Lung (tissue), 16 donors: ENCODE results near the gene CLSTN1. TPM values are rescaled to one million over a fixed set of nuclear protein-coding genes. Genes with fewer than 3 reads are reported as not detected.

Experiments used
- ATAC-seq: fragments of 200-7000 bp; cut with Tn5 transposase; one replicate; pipeline ENCODE4 v1.9.1; 2020; ENCODE audit warnings: moderate number of reproducible peaks; ENCODE audit not compliant: insufficient read depth, low FRiP score
- DNase-seq, 3 donors: peaks; one replicate each; pipeline ENCODE4 v3.0.0-alpha.2; 2013 to 2017
- H3K27ac ChIP-seq, 2 donors: one replicate each; pipeline ENCODE4 v1.5.1; 2013; ENCODE audit warnings: mild to moderate bottlenecking in 2 of 2, moderate library complexity in 2 of 2, control low read depth in 1 of 2, inconsistent platforms in 1 of 2, low read depth in 1 of 2, low read length in 1 of 2
- H3K27me3 ChIP-seq, 3 donors: one replicate each; pipeline ENCODE4 v1.5.1; 2013; ENCODE audit warnings: low read length in 2 of 3; ENCODE audit not compliant: control insufficient read depth in 3 of 3, insufficient read depth in 3 of 3
- H3K36me3 ChIP-seq, 4 donors: one replicate each; pipeline ENCODE4 v1.5.1; 2013; ENCODE audit warnings: low read length in 4 of 4, mild to moderate bottlenecking in 1 of 4, moderate library complexity in 1 of 4; ENCODE audit not compliant: control insufficient read depth in 4 of 4, insufficient read depth in 4 of 4
- H3K4me1 ChIP-seq, 5 donors: one replicate each; pipeline ENCODE4 v1.5.1; 2013; ENCODE audit warnings: low read length in 5 of 5, mild to moderate bottlenecking in 2 of 5, moderate library complexity in 1 of 5; ENCODE audit not compliant: control insufficient read depth in 5 of 5, insufficient read depth in 5 of 5
- H3K4me3 ChIP-seq: one replicate; pipeline ENCODE4 v1.5.1; 2013; ENCODE audit warnings: mild to moderate bottlenecking, control low read depth, moderate library complexity
- H3K9ac ChIP-seq, 2 donors: one replicate each; pipeline ENCODE4 v1.5.1; 2013; ENCODE audit warnings: low read length in 2 of 2, control low read depth in 1 of 2; ENCODE audit not compliant: insufficient read depth in 1 of 2
- H3K9me3 ChIP-seq, 4 donors: one replicate each; pipeline ENCODE4 v1.5.1; 2013; ENCODE audit warnings: low read length in 3 of 4, mild to moderate bottlenecking in 1 of 4, moderate library complexity in 1 of 4; ENCODE audit not compliant: control insufficient read depth in 4 of 4, insufficient read depth in 3 of 4
- CTCF ChIP-seq: IDR thresholded peaks from 2 replicates; pipeline ENCODE4 v1.5.1; 2012; ENCODE audit warnings: mild to moderate bottlenecking; ENCODE audit errors: control extremely low read depth, extremely low read depth
- WGBS, 2 donors: extraction: QIAGEN DNeasy Blood & Tissue Kit; methylation state at CpG; one replicate each; pipeline ENCODE4 v1.1.7; 2013; 5-methylcytosine and 5-hydroxymethylcytosine counted together
- long read RNA-seq, 5 donors: transcript quantifications; one replicate each; lab custom pipeline, GENCODE V29; 2026
- polyA plus RNA-seq, 2 donors: library from polyadenylated mRNA; stranded (reverse); fragments of 200-250 nt; gene quantifications; one replicate each; pipeline ENCODE4 v1.2.1, GENCODE V29; 2013
- total RNA-seq, 2 donors: library from RNA; depleted of rRNA in 1 of 2; stranded (reverse); fragments of >200 nt in 1 of 2; gene quantifications; one replicate each; pipeline ENCODE4 v1.2.1, GENCODE V29; 2014 to 2021
- donor health status: control.
- donor health status: control.
- donor health status: Bipolar disorder and iron deficiency.
- donor health status: healthy.
- donor health status: DM: yes; HTN: yes; CAD: no.

CLSTN1 gene
- total RNA-seq (10 to 100 TPM; 85.7 to 88.0 TPM), polyA plus RNA-seq (10 to 100 TPM; 37.1 to 37.9 TPM)
- long read RNA-seq, donor 1, full-length matches to known transcripts: 13 of 33 reads
- long read RNA-seq, donor 1, partial matches to known transcripts: 15 of 33 reads
- long read RNA-seq, donor 1, other reads (novel, unspliced or antisense): 5 of 33 reads
- long read RNA-seq, donor 2: 0 reads
- long read RNA-seq, donor 3, full-length matches to known transcripts: 6 of 12 reads
- long read RNA-seq, donor 3, partial matches to known transcripts: 6 of 12 reads
- long read RNA-seq, donor 3, other reads (novel, unspliced or antisense): 0 of 12 reads
- long read RNA-seq, donor 4, full-length matches to known transcripts: 1 of 12 reads
- long read RNA-seq, donor 4, partial matches to known transcripts: 11 of 12 reads
- long read RNA-seq, donor 4, other reads (novel, unspliced or antisense): 0 of 12 reads
- long read RNA-seq, donor 5, full-length matches to known transcripts: 16 of 43 reads
- long read RNA-seq, donor 5, partial matches to known transcripts: 27 of 43 reads
- long read RNA-seq, donor 5, other reads (novel, unspliced or antisense): 0 of 43 reads

GRCh38 chr1:9823943-9824701 lies at the start of gene CLSTN1:
Gene CLSTN1 (minus strand): TSS chr1:9823965. CDS start chr1:9823733, 232 bp downstream.
- peak; percentile 81 for ATAC-seq
- no peak for TF ChIP-seq CTCF

GRCh38 chr1:9873385-9873784 lies 49.6 kb upstream of the CLSTN1 start:
- H3K4me1 ChIP-seq: peaks cover 0 to 5% (median 0%) of the 10 kb centered on the region in 5 donors
- ATAC-seq (no peak), DNase-seq (no peak)
- H3K4me3 ChIP-seq: no peak overlapping the region
- peaks cover 0 to 24% (median 9%) of the 10 kb centered on the region in 4 donors for H3K36me3 ChIP-seq
- no peak for TF ChIP-seq CTCF
- no peak overlapping the region for H3K9ac ChIP-seq
- H3K27me3 ChIP-seq: no peaks in the 10 kb centered on the region
- H3K27ac ChIP-seq: no peak overlapping the region
- no peaks in the 10 kb centered on the region for H3K9me3 ChIP-seq
- 91 to 96% methylated on average over 5 of the region's 5 CpGs for WGBS, 2 donors

More at GRCh38 chr1:9823943-9824701, at the start of gene CLSTN1:
- Histone ChIP-seq H3K27ac (peak within 1 kb of the TSS; percentile 88 to 95), H3K36me3 (peaks cover 0 to 3% (median 0%) of the 10 kb centered on the region in 4 donors), H3K4me1 (peaks cover 0 to 34% (median 8%) of the 10 kb centered on the region in 5 donors), H3K27me3 (no peaks in the 10 kb centered on the region), H3K4me3 (peak within 1 kb of the TSS; percentile 88), H3K9ac (peak within 1 kb of the TSS; percentile 64 to 92), H3K9me3 (no peaks in the 10 kb centered on the region)
- DNase-seq: peak; percentile 92 to 94 (median 94)
- WGBS, 2 donors: 1 to 2% methylated on average over 45 to 93 of the region's 93 CpGs

GRCh38 chr1:9872430-9873165 lies 48.8 kb upstream of the CLSTN1 start:
- Histone ChIP-seq H3K27me3 (no peaks in the 10 kb centered on the region), H3K9me3 (no peaks in the 10 kb centered on the region), H3K9ac (no peak overlapping the region), H3K27ac (no peak overlapping the region), H3K4me1 (peaks cover 0 to 5% (median 0%) of the 10 kb centered on the region in 5 donors), H3K4me3 (no peak overlapping the region), H3K36me3 (peaks cover 0 to 29% (median 12%) of the 10 kb centered on the region in 4 donors)
- DNase-seq: no peak
- WGBS, 2 donors: 95% methylated on average over 11 of the region's 11 CpGs
- no peak for ATAC-seq
- TF ChIP-seq CTCF: no peak
